Caco-2 (cell line): ENCODE measurements around the gene KLC3. TPM values are rescaled to one million over a fixed set of nuclear protein-coding genes. Genes with fewer than 3 reads are reported as not detected.

Source experiments
- Bru-seq: library from RNA; stranded (reverse); fragments of 400-500 nt; gene quantifications from one replicate; lab custom pipeline; 2021; lab: Mats Ljungman, UMichigan
- BruChase-seq, 2 experiments: library from RNA; stranded (reverse); fragments of 400-500 nt; gene quantifications; one replicate each; lab custom pipeline; 2021; lab: Mats Ljungman, UMichigan
- BruUV-seq: library from RNA; stranded (reverse); fragments of 400-500 nt; replicated peaks from 2 replicates; lab custom pipeline; 2021; lab: Mats Ljungman, UMichigan
- CTCF ChIA-PET: fragments of 300-600 bp; sonication (Branson Sonifier 250); formaldehyde crosslinking; loops from one replicate; lab custom pipeline; 2022; ENCODE audit warnings: antibody characterized with exemption; lab: Charles Lee
- POLR2A ChIA-PET: fragments of 300-600 bp; sonication (Branson Sonifier 250); formaldehyde crosslinking; loops from one replicate; lab custom pipeline; 2022; ENCODE audit warnings: antibody characterized with exemption; lab: Charles Lee
- DNase-seq, 2 experiments: peaks; one replicate each; pipeline versions ENCODE4 v3.0.0 to v3.0.0-alpha.2; 2020 to 2022
- H3K27me3 ChIP-seq: replicated peaks from 2 replicates; pipeline ENCODE4 v1.6.0; 2011; ENCODE audit warnings: low read length; ENCODE audit not compliant: control insufficient read depth, insufficient read depth
- H3K36me3 ChIP-seq: 2 replicates; pipeline ENCODE4 v1.5.1; 2011; ENCODE audit warnings: low read length; ENCODE audit not compliant: control insufficient read depth, insufficient read depth
- H3K4me1 ChIP-seq: fragments of 250-450 bp; sonication (Bioruptor Pico); 2 replicates; pipeline ENCODE4 v1.5.1; 2020; ENCODE audit warnings: mild to moderate bottlenecking
- H3K4me3 ChIP-seq: 2 replicates; pipeline ENCODE4 v1.5.1; 2011; ENCODE audit warnings: low read depth, mild to moderate bottlenecking, control low read depth, low read length
- H3K9me3 ChIP-seq: fragments of 250-450 bp; sonication (Bioruptor Pico); 2 replicates; pipeline ENCODE4 v1.5.1; 2020; ENCODE audit warnings: mild to moderate bottlenecking, moderate library complexity
- H3K27ac Mint-ChIP-seq: one replicate; pipeline ENCODE4 v1.8.0; 2022; ENCODE audit warnings: mixed read lengths; ENCODE audit not compliant: unreplicated experiment
- H3K27me3 Mint-ChIP-seq: one replicate; pipeline ENCODE4 v1.8.0; 2022; ENCODE audit warnings: mixed read lengths; ENCODE audit not compliant: insufficient read depth, unreplicated experiment
- H3K36me3 Mint-ChIP-seq: one replicate; pipeline ENCODE4 v1.8.0; 2022; ENCODE audit warnings: mild to moderate bottlenecking, mixed read lengths; ENCODE audit not compliant: insufficient read depth, unreplicated experiment
- H3K4me1 Mint-ChIP-seq: one replicate; pipeline ENCODE4 v1.8.0; 2022; ENCODE audit warnings: low read depth, mixed read lengths; ENCODE audit not compliant: unreplicated experiment
- H3K4me3 Mint-ChIP-seq: one replicate; pipeline ENCODE4 v1.8.0; 2022; ENCODE audit warnings: mild to moderate bottlenecking, moderate library complexity, mixed read lengths; ENCODE audit not compliant: unreplicated experiment
- H3K9me3 Mint-ChIP-seq: one replicate; pipeline ENCODE4 v1.8.0; 2022; ENCODE audit warnings: mixed read lengths; ENCODE audit not compliant: unreplicated experiment
- intact Hi-C: fragments of 100-400 bp; cut with micrococcal nuclease; formaldehyde crosslinking; loops from one replicate; pipeline ENCODE4 v1.10.0; 2022; ENCODE audit not compliant: unreplicated experiment
- long read RNA-seq: library from polyadenylated mRNA; stranded (forward); transcript quantifications from one replicate; pipeline ENCODE4 v2.0.0, GENCODE V29; 2022
- total RNA-seq: library from RNA; stranded (reverse); gene quantifications from 2 replicates; pipeline ENCODE4 v1.2.3, GENCODE V29; 2022
- TF ChIP-seq, protein P1 (sequence below), 2 experiments: fragments of 200-600 bp in 1 of 2; IDR thresholded peaks; 1 replicate in 1 of 2; 2 replicates in 1 of 2; pipeline versions ENCODE4 v1.5.1 to v1.8.0; 2011 to 2022; ENCODE audit warnings: antibody characterized with exemption in 1 of 2, control low read depth in 1 of 2, inconsistent platforms in 1 of 2, low read depth in 1 of 2, low read length in 1 of 2, mild to moderate bottlenecking in 1 of 2, moderate library complexity in 1 of 2; ENCODE audit not compliant: insufficient read depth in 1 of 2, severe bottlenecking in 1 of 2, unreplicated experiment in 1 of 2

KLC3 gene
- total RNA-seq (7.1 and 10.2 TPM in 2 replicates), Bru-seq, nascent RNA (percentile 35 among the genes with signal in this experiment), BruChase-seq, experiment 1, labeled RNA remaining after a 2-hour chase (percentile 40 among the genes with signal in this experiment), BruChase-seq, experiment 2, labeled RNA remaining after a 6-hour chase (percentile 46 among the genes with signal in this experiment)
- long read RNA-seq, transcript KLC3-201 (13 exons, 1,780 nt) = major isoform, 18 of 25 reads
- long read RNA-seq, partial matches to known transcripts = 2 of 25 reads
- long read RNA-seq, other reads (novel, unspliced or antisense) = 2 of 25 reads

DNA sequence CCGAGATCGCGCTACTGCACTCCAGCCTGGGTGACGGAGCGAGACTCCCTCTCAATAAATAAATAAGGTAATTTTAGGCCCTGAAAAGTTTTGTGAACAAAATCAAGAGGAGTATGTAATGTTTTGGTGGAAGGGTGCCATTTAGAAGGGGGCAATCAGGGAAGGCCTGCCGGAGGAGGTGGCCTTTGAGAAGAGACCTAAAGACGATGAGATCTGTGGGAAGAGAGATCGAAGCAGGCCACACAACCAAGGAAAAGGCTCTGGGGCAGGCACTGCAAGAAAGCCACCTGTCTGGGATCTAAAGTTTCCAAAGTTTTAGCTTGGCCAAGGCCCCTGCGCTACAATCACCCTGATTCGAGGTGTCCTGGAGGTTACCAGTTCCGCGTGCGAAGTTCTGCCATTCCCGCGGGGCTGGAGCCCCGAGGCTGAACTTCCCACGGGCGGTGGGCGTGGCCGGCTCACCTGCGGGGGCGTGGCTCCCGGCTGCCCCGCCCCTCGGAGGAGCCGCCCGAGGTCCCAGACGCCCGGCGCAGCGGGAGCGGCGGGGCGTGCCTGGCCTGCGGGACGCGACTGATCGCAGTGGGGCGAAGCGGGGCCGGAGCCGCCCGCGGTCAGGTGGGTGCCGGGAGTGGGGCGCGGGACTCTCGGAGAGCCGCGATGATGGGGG lies at the start of gene KLC3:
KLC3 (plus strand) TSS at position 519 of the 667 bp plus-strand sequence. CDS start 4,792 bp downstream, outside the sequence.
- no peaks in the 10 kb centered on the region for H3K27me3 ChIP-seq
- H3K4me1 Mint-ChIP-seq = peaks cover 6% of the 10 kb centered on the region
- H3K4me3 ChIP-seq = peak within 1 kb of the TSS; percentile 66
- H3K9me3 Mint-ChIP-seq = no peaks in the 10 kb centered on the region
- no peaks in the 10 kb centered on the region for H3K9me3 ChIP-seq
- H3K4me3 Mint-ChIP-seq = no peak within 1 kb of the TSS
- peak; percentile 68 to 84 for DNase-seq
- no TSS peak for BruUV-seq
- ChIA-PET POLR2A (no interaction called here), CTCF (no interaction called here)
- TF ChIP-seq, protein P1, sequence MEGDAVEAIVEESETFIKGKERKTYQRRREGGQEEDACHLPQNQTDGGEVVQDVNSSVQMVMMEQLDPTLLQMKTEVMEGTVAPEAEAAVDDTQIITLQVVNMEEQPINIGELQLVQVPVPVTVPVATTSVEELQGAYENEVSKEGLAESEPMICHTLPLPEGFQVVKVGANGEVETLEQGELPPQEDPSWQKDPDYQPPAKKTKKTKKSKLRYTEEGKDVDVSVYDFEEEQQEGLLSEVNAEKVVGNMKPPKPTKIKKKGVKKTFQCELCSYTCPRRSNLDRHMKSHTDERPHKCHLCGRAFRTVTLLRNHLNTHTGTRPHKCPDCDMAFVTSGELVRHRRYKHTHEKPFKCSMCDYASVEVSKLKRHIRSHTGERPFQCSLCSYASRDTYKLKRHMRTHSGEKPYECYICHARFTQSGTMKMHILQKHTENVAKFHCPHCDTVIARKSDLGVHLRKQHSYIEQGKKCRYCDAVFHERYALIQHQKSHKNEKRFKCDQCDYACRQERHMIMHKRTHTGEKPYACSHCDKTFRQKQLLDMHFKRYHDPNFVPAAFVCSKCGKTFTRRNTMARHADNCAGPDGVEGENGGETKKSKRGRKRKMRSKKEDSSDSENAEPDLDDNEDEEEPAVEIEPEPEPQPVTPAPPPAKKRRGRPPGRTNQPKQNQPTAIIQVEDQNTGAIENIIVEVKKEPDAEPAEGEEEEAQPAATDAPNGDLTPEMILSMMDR (IDR thresholded peaks at IDR 0.05; ENCODE audit: insufficient read depth in 1 of 2, low read depth in 1 of 2, low read length in 1 of 2, severe bottlenecking in 1 of 2, unreplicated experiment in 1 of 2) = no peak
- no peaks in the 10 kb centered on the region for H3K27me3 Mint-ChIP-seq
- no peak within 1 kb of the TSS for H3K27ac Mint-ChIP-seq
- H3K36me3 ChIP-seq = no peaks in the 10 kb centered on the region
- intact Hi-C loops = no loop called here
- no peaks in the 10 kb centered on the region for H3K36me3 Mint-ChIP-seq
- H3K4me1 ChIP-seq = peaks cover 5% of the 10 kb centered on the region; the same call in 1 of the 2 replicates

DNA sequence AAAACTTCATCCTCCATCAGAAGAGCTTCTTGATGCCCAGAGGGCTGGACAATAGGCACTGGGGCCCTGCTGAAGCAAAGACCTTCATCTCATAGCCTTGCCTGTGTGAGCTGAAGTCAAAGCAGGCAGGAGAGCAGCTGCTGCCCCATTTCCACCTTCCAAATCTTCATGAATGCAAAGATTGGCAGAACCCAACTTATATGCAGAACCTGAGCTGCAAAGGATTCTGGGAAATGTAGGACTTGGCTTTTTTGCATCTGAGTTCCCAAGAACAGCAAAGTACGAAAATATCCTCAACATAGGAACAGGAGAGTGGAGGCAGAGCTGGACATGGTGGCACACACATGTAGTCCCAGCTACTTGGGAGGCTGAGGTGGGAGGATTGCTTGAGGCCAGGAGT lies 48.7 kb upstream of the KLC3 start:
- Mint-ChIP-seq H3K36me3 (no peaks in the 10 kb centered on the region), H3K4me3 (no peak overlapping the region), H3K9me3 (no peaks in the 10 kb centered on the region), H3K4me1 (no peaks in the 10 kb centered on the region), H3K27me3 (no peaks in the 10 kb centered on the region), H3K27ac (no peak overlapping the region)
- DNase-seq = no peak
- intact Hi-C loops = no loop called here
- Histone ChIP-seq H3K4me1 (no peaks in the 10 kb centered on the region), H3K27me3 (no peaks in the 10 kb centered on the region), H3K4me3 (no peak overlapping the region), H3K36me3 (peaks cover 2% of the 10 kb centered on the region), H3K9me3 (no peaks in the 10 kb centered on the region)
- POLR2A ChIA-PET = no interaction called here
- BruUV-seq = no TSS peak
- TF ChIP-seq, protein P1 (IDR thresholded peaks at IDR 0.05; ENCODE audit: insufficient read depth in 1 of 2, low read depth in 1 of 2, low read length in 1 of 2, severe bottlenecking in 1 of 2, unreplicated experiment in 1 of 2) = no peak
- CTCF ChIA-PET = no interaction called here

DNA sequence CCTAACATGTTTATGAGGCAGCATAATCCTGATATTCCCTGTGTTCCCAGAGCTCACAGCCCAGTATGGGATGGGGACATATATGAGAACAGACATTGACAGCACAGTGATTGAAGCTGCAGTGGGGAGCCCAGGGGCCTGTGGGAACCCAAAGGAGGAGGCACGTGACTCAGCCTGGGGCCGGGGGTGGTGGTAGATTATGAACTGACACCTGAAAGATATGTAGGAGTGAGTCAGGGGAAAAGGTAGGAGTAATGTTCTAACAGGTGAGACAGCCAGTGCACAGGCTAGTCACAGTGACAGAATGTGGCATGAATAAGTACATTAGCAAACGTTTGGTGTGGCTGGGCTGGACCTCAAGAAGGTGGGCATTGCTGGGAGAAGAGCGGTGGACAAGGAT lies 46.9 kb upstream of the KLC3 start:
- Mint-ChIP-seq H3K27ac (no peak overlapping the region), H3K36me3 (no peaks in the 10 kb centered on the region), H3K4me3 (no peak overlapping the region), H3K9me3 (no peaks in the 10 kb centered on the region), H3K27me3 (no peaks in the 10 kb centered on the region), H3K4me1 (no peaks in the 10 kb centered on the region)
- TF ChIP-seq, protein P1 (IDR thresholded peaks at IDR 0.05; ENCODE audit: insufficient read depth in 1 of 2, low read depth in 1 of 2, low read length in 1 of 2, severe bottlenecking in 1 of 2, unreplicated experiment in 1 of 2) = no peak
- ChIA-PET POLR2A (no interaction called here), CTCF (no interaction called here)
- H3K27me3 ChIP-seq = no peaks in the 10 kb centered on the region
- no peaks in the 10 kb centered on the region for H3K4me1 ChIP-seq
- H3K36me3 ChIP-seq = peaks cover 2% of the 10 kb centered on the region
- no peak overlapping the region for H3K4me3 ChIP-seq
- no TSS peak for BruUV-seq
- intact Hi-C loops = no loop called here
- H3K9me3 ChIP-seq = no peaks in the 10 kb centered on the region
- DNase-seq = no peak
